Caki2 (cell line): ENCODE measurements around the gene SLC4A5. TPM values are rescaled to one million over a fixed set of nuclear protein-coding genes. Genes with fewer than 3 reads are reported as not detected.

Experiments
- DNase-seq: peaks from one replicate; pipeline ENCODE4 v3.0.0-alpha.2; 2015; ENCODE audit warnings: low read depth
- in situ Hi-C: cut with HindIII; loops from 2 replicates; pipeline ENCODE4 v1.10.0; 2016; ENCODE audit warnings: low sequenced_read_pairs, low pct_unique_long_range_greater_than_20kb, mixed read lengths
- total RNA-seq: library from RNA; depleted of rRNA; stranded (reverse); fragments of >200 nt; shearing (Covaris generic); gene quantifications from 2 replicates; pipeline ENCODE4 v1.2.3, GENCODE V29; 2014; ENCODE audit warnings: low replicate concordance

SLC4A5 gene
- total RNA-seq, 1 experiment from 2014 or later, result 0.84 TPM

- no peak for DNase-seq
- in situ Hi-C loops, result no loop called here
These were observed 16.0 kb downstream of the SLC4A5 start for GRCh38 chr2:74327199-74327598.

- no peak for DNase-seq
- in situ Hi-C loops, result no loop called here
These were observed 17.4 kb downstream of the SLC4A5 start for GRCh38 chr2:74325815-74326214.

- no peak for DNase-seq
- in situ Hi-C loops, result no loop called here
These were observed 21.5 kb downstream of the SLC4A5 start for GRCh38 chr2:74321737-74322136.

- in situ Hi-C loops, result no loop called here
- DNase-seq, result no peak
These were observed 25.5 kb downstream of the SLC4A5 start for GRCh38 chr2:74317701-74318100.

GRCh38 chr2:74316627-74317295 is 26.5 kb downstream of the SLC4A5 start:
- no peak for DNase-seq
- in situ Hi-C loops, result no loop called here

GRCh38 chr2:74314107-74314506 is 29.1 kb downstream of the SLC4A5 start:
- in situ Hi-C loops, result no loop called here

GRCh38 chr2:74313497-74313896 is 29.7 kb downstream of the SLC4A5 start:
- no peak for DNase-seq
- in situ Hi-C loops, result no loop called here

More at GRCh38 chr2:74314107-74314506, 29.1 kb downstream of the SLC4A5 start:
- DNase-seq, result no peak

- in situ Hi-C loops, result no loop called here
- no peak for DNase-seq
These were observed 30.3 kb downstream of the SLC4A5 start for GRCh38 chr2:74312913-74313312.

- in situ Hi-C loops, result no loop called here
- DNase-seq, result no peak
These were observed 35.5 kb downstream of the SLC4A5 start for GRCh38 chr2:74307720-74308119.

- in situ Hi-C loops, result no loop called here
- DNase-seq, result no peak
These were observed 38.7 kb downstream of the SLC4A5 start for GRCh38 chr2:74304332-74305148.

- in situ Hi-C loops, result no loop called here
- DNase-seq, result no peak
These were observed 40.4 kb downstream of the SLC4A5 start for GRCh38 chr2:74302865-74303264.

GRCh38 chr2:74301262-74301661 is 42.0 kb downstream of the SLC4A5 start:
- in situ Hi-C loops, result no loop called here
- DNase-seq, result no peak

- no peak for DNase-seq
- in situ Hi-C loops, result no loop called here
These were observed 42.7 kb downstream of the SLC4A5 start for GRCh38 chr2:74300506-74300905.

GRCh38 chr2:74297950-74298349 is 45.3 kb downstream of the SLC4A5 start:
- DNase-seq, result no peak
- in situ Hi-C loops, result no loop called here

- in situ Hi-C loops, result no loop called here
- no peak for DNase-seq
These were observed 45.8 kb downstream of the SLC4A5 start for GRCh38 chr2:74297391-74297790.

- in situ Hi-C loops, result no loop called here
- DNase-seq, result peak; percentile 8
These were observed 49.8 kb downstream of the SLC4A5 start for GRCh38 chr2:74293191-74293991.

- in situ Hi-C loops, result no loop called here
- DNase-seq, result no peak
These were observed 50.5 kb downstream of the SLC4A5 start for GRCh38 chr2:74292751-74293150.

- in situ Hi-C loops, result no loop called here
- DNase-seq, result no peak
These were observed 51.2 kb downstream of the SLC4A5 start for GRCh38 chr2:74291886-74292621.
